ENCODE results near the gene KAT8. TPM values are rescaled to one million over a fixed set of nuclear protein-coding genes. Genes with fewer than 3 reads are reported as not detected.

The KAT8 gene
- total RNA-seq, 4 donors from 2014 or later = 63.0 to 101 (median 77.8) TPM

DNA sequence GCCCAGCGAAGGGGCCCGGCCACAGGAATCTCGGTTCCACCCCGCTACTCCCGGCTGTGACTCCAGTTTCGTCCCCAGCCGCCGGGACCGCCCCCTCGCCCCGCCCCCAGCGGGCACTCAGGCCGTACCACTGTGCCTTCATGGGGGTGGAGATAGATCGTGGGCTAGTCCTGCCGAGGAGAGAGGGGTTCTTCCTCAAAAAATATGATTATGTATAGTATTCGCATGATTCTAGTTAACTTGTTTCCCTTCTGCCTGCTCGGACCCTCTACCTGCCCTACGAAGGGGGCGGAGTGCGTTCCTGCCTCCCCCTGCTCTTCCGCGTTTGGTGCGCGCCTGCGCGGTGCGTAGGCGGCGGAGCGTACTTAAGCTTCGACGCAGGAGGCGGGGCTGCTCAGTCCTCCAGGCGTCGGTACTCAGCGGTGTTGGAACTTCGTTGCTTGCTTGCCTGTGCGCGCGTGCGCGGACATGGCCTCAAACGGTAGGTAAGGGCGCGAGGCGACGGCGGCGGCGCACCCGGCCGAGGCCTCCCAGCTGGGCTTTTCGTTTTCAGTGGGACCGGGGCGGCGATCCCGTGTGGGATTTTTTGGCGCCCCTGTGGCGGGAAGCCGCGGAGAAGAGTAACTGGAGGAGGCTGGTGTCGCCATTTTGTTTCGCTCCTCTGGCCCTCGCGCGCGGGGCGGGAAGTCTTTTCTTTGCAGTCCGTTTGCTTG lies 62.4 kb downstream of the KAT8 start, which contains the start of gene FUS:
Gene FUS, plus strand, starts transcription at position 393 of the 713 bp plus-strand sequence. Its CDS starts 76 bp downstream, at position 469.
- Histone ChIP-seq H3K36me3 (no peaks in the 10 kb centered on the region), H3K4me1 (peaks cover 10 to 13% of the 10 kb centered on the region in 2 donors), H3K4me3 (peak within 1 kb of the TSS; percentile 78 to 95), H3K27me3 (no peaks in the 10 kb centered on the region), H3K9me3 (no peaks in the 10 kb centered on the region), H3K27ac (peak within 1 kb of the TSS; percentile 94 to 99)
- DNase-seq = peak; percentile 91 to 92
- TF ChIP-seq, protein P1, sequence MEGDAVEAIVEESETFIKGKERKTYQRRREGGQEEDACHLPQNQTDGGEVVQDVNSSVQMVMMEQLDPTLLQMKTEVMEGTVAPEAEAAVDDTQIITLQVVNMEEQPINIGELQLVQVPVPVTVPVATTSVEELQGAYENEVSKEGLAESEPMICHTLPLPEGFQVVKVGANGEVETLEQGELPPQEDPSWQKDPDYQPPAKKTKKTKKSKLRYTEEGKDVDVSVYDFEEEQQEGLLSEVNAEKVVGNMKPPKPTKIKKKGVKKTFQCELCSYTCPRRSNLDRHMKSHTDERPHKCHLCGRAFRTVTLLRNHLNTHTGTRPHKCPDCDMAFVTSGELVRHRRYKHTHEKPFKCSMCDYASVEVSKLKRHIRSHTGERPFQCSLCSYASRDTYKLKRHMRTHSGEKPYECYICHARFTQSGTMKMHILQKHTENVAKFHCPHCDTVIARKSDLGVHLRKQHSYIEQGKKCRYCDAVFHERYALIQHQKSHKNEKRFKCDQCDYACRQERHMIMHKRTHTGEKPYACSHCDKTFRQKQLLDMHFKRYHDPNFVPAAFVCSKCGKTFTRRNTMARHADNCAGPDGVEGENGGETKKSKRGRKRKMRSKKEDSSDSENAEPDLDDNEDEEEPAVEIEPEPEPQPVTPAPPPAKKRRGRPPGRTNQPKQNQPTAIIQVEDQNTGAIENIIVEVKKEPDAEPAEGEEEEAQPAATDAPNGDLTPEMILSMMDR (IDR thresholded peaks at IDR 0.05) = peak in 2 of 4 experiments; percentile 2 to 14
- TF ChIP-seq POLR2A (IDR thresholded peaks at IDR 0.05) = peak; percentile 90 to 98
- intact Hi-C loops (cut with DNase I; ENCODE audit: low total_unique reads) = no loop called here

Small RNA genes within 50 kb of the gene (small RNA-seq; reads per million reads assigned to genes)
- not detected for gene AC009088.4
- gene NDUFA3P6 = not detected

Other genes starting within 250 kb of the KAT8 start
- 10 to 100 TPM; 16.5 to 44.8 (median 35.2) TPM for gene BCL7C, start 223.6 kb upstream of the KAT8 start, total RNA-seq
- gene CTF1, start 221.1 kb upstream of the KAT8 start, total RNA-seq = 10 to 100 TPM in 2 of 4 donors, 1 to 10 TPM in 1, not detected in 1; 2.3 to 20.6 (median 13.8) TPM
- gene FBXL19, start 194.1 kb upstream of the KAT8 start, total RNA-seq = 10 to 100 TPM in 3 of 4 donors, 1 to 10 TPM in 1; 3.8 to 25.4 (median 19.0) TPM
- gene ORAI3, start 168.6 kb upstream of the KAT8 start, total RNA-seq = 10 to 100 TPM; 21.7 to 65.0 (median 27.9) TPM
- 10 to 100 TPM in 1 of 4 donors, 1 to 10 TPM in 3; 2.1 to 31.7 (median 3.5) TPM for gene SETD1A, start 159.9 kb upstream of the KAT8 start, total RNA-seq
- gene HSD3B7, start 132.5 kb upstream of the KAT8 start, total RNA-seq = 10 to 100 TPM in 2 of 4 donors, 1 to 10 TPM in 2; 7.2 to 18.0 (median 11.3) TPM
- gene STX1B, start 107.0 kb upstream of the KAT8 start, total RNA-seq = 1 to 10 TPM in 3 of 4 donors, under 1 TPM in 1; 0.88 to 2.6 (median 2.5) TPM
- 100 to 1,000 TPM in 1 of 4 donors, 10 to 100 TPM in 3; 26.2 to 114 (median 85.1) TPM for gene STX4, start 84.1 kb upstream of the KAT8 start, total RNA-seq
- 10 to 100 TPM in 1 of 4 donors, 1 to 10 TPM in 3; 4.4 to 20.6 (median 6.4) TPM for gene ZNF668, start 43.4 kb upstream of the KAT8 start, total RNA-seq
- 10 to 100 TPM in 3 of 4 donors, 1 to 10 TPM in 1; 3.3 to 17.3 (median 15.1) TPM for gene ZNF646, start 43.2 kb upstream of the KAT8 start, total RNA-seq
- 1 to 10 TPM in 2 of 4 donors, under 1 TPM in 1, not detected in 1; under 0.01 to 5.5 (median 2.4) TPM for gene PRSS53, start 28.7 kb upstream of the KAT8 start, total RNA-seq
- gene VKORC1, start 22.9 kb upstream of the KAT8 start, total RNA-seq = 10 to 100 TPM; 68.7 to 81.8 (median 73.5) TPM
- gene BCKDK, start 9.3 kb upstream of the KAT8 start, total RNA-seq = 10 to 100 TPM; 15.3 to 32.1 (median 21.9) TPM
- gene PRSS8, start 18.1 kb downstream of the KAT8 start, total RNA-seq = 1 to 10 TPM in 1 of 4 donors, under 1 TPM in 1, not detected in 2; 0.26 to 8.7 TPM
- gene PRSS36, start 32.4 kb downstream of the KAT8 start, total RNA-seq = under 1 TPM in 2 of 4 donors, not detected in 2; 0.48 to 0.76 TPM
- 100 to 1,000 TPM in 2 of 4 donors, 10 to 100 TPM in 2; 21.5 to 356 (median 109) TPM for gene FUS, start 62.5 kb downstream of the KAT8 start, total RNA-seq
- gene PYCARD, start 85.1 kb downstream of the KAT8 start, total RNA-seq = 10 to 100 TPM; 12.7 to 87.1 (median 18.0) TPM
- gene TRIM72, start 96.5 kb downstream of the KAT8 start, total RNA-seq = under 1 TPM in 1 of 4 donors, not detected in 3; under 0.01 TPM
- gene PYDC1, start 99.5 kb downstream of the KAT8 start, total RNA-seq = not detected
- 1 to 10 TPM; 3.1 to 7.9 (median 5.1) TPM for gene ITGAM, start 142.3 kb downstream of the KAT8 start, total RNA-seq
- gene ITGAX, start 237.5 kb downstream of the KAT8 start, total RNA-seq = 1 to 10 TPM in 3 of 4 donors, not detected in 1; 1.4 to 3.5 (median 2.6) TPM

All from uterus (tissue), 4 donors.